SK-N-SH (cell line): ENCODE data around the gene SPO11.

ENCODE experiments used
- CTCF ChIP-seq: fragments of 200-600 bp; sonication (generic); IDR thresholded peaks from 2 replicates; pipeline ENCODE4 v1.6.1; 2017; ENCODE audit warnings: antibody characterized with exemption, mild to moderate bottlenecking, moderate library complexity
- EP300 ChIP-seq, 2 experiments: IDR thresholded peaks; 2 replicates each; pipeline versions ENCODE4 v1.4.0 to v1.6.1; 2012; ENCODE audit warnings: borderline replicate concordance in 1 of 2, low read depth in 1 of 2, low read length in 1 of 2
- EZH2phosphoT487 ChIP-seq: fragments of 200-600 bp; sonication (generic); IDR thresholded peaks from 2 replicates; pipeline ENCODE4 v1.6.1; 2017; ENCODE audit warnings: low read depth, mixed run types, mild to moderate bottlenecking, antibody characterized with exemption, moderate library complexity, borderline replicate concordance
- FOXM1 ChIP-seq: IDR thresholded peaks from 2 replicates; pipeline ENCODE4 v1.4.0; 2012; ENCODE audit warnings: low read depth, mild to moderate bottlenecking
- JUND ChIP-seq: IDR thresholded peaks from 2 replicates; pipeline ENCODE4 v1.4.0; 2012
- MAX ChIP-seq: IDR thresholded peaks from 2 replicates; pipeline ENCODE4 v1.4.0; 2012; ENCODE audit warnings: low read depth
- MXI1 ChIP-seq: IDR thresholded peaks from 2 replicates; pipeline ENCODE4 v1.6.1; 2012; ENCODE audit warnings: mild to moderate bottlenecking, low read depth, low read length, improper control_type of control experiment
- PBX3 ChIP-seq: IDR thresholded peaks from 2 replicates; pipeline ENCODE4; 2012
- POLR2AphosphoS5 ChIP-seq: IDR thresholded peaks from 2 replicates; pipeline ENCODE4 v1.6.1; 2012; ENCODE audit warnings: low read depth, low read length
- SIN3A ChIP-seq: IDR thresholded peaks from 2 replicates; pipeline ENCODE4 v1.6.1; 2012; ENCODE audit warnings: low read depth, mild to moderate bottlenecking, low read length, moderate library complexity, borderline replicate concordance
- SMC3 ChIP-seq: IDR thresholded peaks from 2 replicates; pipeline ENCODE4 v1.6.1; 2012; ENCODE audit warnings: low read depth, low read length, improper control_type of control experiment
- USF2 ChIP-seq: fragments of 150-350 bp; IDR thresholded peaks from 2 replicates; pipeline ENCODE4 v1.6.1; 2017; ENCODE audit warnings: antibody characterized with exemption, low read length, low read depth, borderline replicate concordance
- YY1 ChIP-seq: IDR thresholded peaks from 2 replicates; pipeline ENCODE4 v1.4.0; 2012; ENCODE audit warnings: low read depth, mild to moderate bottlenecking
- ZBTB33 ChIP-seq: IDR thresholded peaks from 2 replicates; pipeline ENCODE4 v1.4.0; 2012; ENCODE audit warnings: low read depth, borderline replicate concordance

- no peak for TF ChIP-seq CTCF
- no peak for TF ChIP-seq EP300 (IDR thresholded peaks at IDR 0.05; ENCODE audit: borderline replicate concordance in 1 of 2, low read depth in 1 of 2, low read length in 1 of 2)
- no peak for TF ChIP-seq PBX3
- no peak for TF ChIP-seq SIN3A
- TF ChIP-seq JUND: no peak
- TF ChIP-seq MXI1: no peak
- no peak for TF ChIP-seq USF2
- TF ChIP-seq YY1: no peak
- TF ChIP-seq POLR2AphosphoS5: no peak
- TF ChIP-seq ZBTB33: no peak
- no peak for TF ChIP-seq MAX
- TF ChIP-seq SMC3: no peak
- no peak for TF ChIP-seq FOXM1
- no peak for TF ChIP-seq EZH2phosphoT487
These were observed 49.7 kb downstream of the SPO11 start for GRCh38 chr20:57379263-57379647.
